Hippocampal formation (tissue), 2 donors: ENCODE data around the gene C1orf50.

ENCODE experiments used
- DNase-seq, 2 donors: peaks; one replicate each; lab custom pipeline; 2025; lab: John Stamatoyannopoulos, UW

The C1orf50 gene

DNA sequence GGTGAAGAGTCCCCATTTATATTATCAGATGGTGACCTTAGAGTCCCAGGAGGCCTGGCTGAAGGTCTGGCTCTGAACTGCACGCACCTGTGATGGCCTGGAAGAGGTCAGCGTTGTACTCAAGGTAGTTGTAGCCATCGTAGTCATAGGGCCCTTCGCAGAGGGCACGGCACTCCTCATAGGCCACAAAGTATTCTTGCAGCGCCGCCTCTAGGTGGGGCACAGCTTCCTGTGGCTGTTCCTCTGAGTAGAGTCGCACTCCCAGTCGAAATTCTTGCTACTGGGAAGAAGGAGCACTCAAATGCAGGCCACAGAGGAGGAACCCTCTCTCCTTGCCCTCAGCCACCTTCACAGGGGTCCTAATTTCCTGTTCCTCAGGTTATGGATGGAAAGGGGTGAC is 7.9 kb upstream of the C1orf50 start:
- DNase-seq, result no peak

DNA sequence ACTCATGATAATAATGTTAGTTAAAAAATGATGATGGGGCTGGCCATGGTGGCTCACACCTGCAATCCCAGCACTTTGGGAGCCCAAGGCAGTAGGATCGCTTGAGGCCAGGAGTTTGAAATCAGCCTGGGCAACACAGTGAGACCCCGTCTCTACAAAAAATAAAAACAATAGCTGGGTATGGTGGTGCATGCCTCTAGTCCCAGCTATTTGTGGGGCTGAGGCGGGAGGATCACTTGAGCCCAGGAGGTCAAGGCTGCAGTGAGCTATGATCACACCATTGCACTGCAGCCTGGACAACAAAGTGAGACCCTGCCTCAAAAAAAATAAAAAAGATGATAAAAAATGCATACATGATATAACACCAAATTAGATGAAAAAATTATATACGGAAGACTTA is 5.5 kb upstream of the C1orf50 start:
- DNase-seq, result no peak

DNA sequence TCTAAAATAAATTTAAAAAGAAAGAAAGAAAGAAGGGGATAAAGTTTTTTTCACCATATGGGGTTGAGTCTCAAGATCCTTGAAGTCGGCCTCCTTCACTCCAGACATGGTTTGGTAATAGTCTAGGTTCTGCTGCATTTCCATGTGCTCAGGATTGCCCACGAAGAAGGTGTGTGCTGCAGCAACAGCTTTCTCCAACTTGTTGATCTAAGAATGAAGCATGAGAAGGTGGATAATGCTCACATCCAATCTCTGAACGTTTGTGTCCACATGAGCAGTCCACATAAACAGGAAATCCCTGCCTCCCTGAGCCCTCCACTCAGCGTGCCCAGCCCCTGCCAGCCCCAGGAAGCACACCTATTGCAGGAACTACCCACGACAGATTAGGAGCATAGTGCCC is 4.8 kb upstream of the C1orf50 start:
- no peak for DNase-seq

DNA sequence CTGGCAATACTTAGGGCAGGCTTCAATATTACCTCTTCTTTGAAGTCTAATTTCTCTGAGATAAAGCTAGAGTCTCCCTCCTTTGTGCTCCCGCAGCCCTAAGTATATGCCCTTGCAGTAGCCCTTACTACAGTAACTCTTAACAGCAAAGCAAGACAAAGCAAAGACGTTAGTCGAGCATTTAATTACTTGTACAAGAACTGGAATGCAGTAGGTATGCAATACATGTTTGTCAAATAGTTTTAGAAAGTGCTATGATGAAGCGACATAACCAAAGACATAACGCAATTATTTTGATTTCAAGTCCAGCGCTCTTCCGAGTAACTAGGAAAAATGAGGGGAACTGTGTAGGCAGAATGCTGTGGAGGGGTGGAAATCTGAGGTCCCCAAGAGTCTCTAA is 1.8 kb upstream of the C1orf50 start:
- no peak for DNase-seq

DNA sequence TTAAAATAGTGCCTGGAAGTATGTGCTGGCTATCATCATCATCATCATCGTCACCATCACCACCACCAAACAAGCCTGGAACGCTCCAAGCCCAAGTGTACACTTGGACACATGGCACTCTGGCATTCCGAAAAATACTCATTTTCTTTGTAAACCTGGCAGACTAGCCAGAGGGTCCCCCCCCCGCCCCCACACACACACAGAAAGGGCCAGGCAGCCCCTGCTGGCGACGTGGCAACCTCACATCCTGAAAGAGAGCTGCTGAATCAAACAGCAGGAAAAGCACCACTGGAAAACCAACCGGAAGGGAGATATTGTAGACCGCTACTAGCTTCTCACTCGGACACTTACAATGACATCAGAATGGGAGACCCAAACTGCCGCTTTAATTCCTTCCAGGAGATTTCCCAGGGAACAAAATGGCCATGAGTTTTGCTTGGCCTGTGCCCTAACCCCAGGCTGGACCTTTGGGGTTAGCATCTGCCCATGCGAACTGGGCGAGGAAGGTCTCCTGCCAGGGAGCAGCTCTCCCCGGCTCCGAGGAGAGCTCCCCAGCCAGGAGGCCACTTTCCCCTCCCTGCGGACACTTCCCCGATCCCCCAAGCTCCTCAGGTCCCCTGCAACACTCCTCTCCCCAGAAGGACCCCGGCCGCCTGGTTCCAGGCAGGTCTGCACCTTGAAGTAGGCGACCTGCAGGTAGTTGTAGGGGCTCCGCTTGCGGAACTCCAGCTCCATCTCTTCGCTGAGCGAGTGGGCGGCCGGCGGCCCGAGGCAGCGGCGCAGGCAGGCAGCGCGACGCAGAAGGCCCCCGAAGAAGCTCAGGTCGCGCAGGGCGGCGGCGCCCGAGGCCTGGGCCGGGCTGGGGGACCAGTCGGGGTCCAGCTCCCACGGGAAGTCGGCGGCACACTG is 963 bp upstream of the C1orf50 start:
- DNase-seq, result no peak

DNA sequence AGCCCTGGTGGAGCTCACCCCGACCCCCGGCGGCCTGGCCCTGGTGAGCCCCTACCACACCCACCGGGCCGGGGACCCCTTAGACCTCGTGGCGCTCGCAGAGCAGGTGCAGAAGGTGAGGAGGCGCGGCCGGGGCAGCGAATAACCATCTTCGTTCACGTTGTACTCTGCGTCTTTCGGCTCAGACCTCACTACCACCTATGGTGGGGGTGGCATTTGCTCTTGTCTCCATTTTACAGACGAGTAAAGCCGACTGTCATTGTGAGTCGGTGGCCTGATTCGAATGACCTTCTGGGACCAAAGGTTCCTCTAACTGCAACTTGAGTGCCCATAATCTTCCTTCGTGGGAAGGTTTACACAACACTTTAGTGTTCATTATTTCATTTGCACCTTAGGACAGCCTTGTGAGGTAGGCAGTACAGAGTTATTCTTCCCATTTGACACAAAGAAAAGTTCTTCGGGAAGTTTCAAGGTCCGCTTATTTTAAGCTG is 506 bp downstream of the C1orf50 start:
- DNase-seq, result no peak

DNA sequence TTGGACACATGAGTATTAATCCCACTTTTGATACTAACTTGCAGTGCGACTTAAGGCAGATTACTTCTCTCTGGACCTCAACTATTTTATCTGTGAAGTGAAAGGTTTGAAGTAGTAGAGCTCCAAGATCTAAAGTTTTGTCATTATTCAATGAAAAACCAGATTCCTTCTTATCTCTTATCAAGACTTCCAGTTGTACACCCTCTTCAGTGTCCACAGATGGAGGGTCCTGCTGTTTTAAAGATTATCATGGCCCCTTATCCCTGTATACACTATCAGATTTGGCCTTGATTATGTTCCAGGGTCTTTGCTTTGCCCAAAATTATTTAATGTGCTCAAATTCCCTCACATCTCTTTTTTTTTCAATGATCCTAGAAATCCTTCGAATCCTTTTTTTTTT is 1.1 kb downstream of the C1orf50 start:
- DNase-seq, result no peak

DNA sequence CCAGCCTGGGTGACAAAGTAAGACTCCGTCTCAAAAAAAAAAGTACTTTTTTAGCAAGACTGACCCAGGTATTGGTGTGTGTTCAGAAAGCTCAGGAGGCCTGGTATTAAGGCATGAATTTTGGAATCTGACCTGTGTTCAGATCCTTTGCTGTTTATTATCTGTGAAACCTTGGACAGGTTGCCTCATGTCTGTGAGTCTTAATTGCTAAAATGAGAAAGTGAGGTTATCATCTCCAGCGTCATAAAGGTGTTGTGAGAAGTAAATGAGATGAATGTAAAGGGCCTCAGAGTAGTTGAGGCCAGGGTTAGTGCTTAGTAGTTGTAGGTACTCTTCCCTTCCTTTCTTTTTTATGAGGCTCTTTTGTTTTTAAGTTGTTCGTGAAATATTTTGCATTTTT is 2.8 kb downstream of the C1orf50 start:
- no peak for DNase-seq

DNA sequence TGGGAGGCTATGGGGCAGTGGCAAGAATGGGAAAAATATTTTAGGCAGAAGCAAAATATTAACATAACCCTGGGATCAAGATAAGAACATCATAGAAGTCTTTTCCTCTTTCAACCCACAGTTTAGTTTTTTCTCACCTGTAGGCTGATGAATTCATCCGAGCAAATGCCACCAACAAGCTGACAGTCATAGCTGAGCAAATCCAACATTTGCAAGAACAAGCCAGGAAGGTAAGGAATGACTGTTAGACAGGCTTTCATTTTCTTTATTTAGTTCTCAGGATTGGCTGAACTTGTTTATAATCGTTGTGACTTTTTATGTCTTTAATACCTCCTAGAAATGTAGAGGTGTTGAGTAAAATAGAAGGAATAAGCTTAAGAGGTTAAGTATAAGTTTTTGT is 6.4 kb downstream of the C1orf50 start:
- no peak for DNase-seq

DNA sequence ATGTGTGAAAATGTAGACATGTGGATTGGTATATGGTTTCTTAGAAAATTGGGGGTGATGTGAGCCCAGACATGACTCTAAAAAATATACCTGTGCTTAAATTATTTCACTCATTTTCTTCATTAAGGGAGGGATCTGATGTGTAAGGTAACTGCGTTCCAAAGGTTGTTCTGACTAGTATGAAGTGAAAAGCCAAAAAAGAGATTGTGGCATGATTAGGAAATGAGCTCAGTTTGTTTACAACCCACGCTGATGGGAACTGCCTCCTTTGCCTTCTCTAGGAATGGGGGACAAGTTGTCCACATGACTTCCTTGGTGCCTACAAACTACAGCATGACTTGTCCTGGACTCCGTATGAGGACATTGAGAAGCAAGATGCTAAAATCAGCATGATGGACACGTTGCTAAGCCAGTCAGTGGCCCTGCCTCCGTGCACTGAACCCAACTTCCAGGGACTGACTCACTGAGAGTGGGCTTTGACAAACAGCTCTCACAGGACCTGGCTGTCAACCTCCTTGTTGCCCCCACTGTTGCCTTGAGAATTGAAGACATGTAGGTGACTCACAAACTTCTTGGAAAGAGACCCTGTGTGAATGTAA is 8.0 kb downstream of the C1orf50 start:
- no peak for DNase-seq

DNA sequence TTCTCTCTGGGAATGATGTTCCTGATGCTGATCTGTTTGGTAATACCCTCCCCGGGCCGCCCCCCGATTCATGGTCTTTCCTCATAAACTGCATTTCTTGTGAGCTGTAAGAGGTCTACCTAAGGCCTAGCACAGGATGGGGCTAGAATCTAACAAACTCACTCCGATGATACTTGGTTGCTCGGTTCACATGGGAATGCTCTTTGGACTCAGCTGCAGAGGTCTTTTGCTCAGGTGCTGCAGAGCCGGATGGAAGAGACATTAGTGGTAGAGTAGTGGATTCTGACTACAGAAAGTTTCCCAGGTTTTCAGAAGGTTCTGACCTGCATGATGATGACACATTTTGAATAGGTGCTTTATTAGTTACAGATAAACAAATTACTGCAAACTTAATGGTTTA is 9.5 kb downstream of the C1orf50 start:
- no peak for DNase-seq

DNA sequence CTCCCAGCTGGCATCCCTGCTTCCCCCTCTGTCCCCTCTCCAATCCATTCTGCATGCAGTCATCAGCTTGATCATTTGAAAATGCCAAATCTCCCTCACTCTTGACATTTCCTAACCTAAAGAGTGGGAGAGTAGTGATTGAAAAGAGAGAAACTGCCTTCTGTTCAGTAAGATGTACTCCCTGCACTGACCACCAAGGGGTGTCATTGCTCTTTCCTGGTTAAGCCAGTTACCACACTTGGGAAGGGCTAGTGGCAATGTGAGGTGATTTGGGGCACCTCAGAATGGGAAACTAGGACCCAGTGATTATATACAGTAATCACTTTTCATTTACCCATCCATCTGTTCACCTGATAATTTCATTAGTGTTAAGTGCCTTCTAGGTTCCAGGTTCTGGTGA is 10.8 kb downstream of the C1orf50 start:
- no peak for DNase-seq

DNA sequence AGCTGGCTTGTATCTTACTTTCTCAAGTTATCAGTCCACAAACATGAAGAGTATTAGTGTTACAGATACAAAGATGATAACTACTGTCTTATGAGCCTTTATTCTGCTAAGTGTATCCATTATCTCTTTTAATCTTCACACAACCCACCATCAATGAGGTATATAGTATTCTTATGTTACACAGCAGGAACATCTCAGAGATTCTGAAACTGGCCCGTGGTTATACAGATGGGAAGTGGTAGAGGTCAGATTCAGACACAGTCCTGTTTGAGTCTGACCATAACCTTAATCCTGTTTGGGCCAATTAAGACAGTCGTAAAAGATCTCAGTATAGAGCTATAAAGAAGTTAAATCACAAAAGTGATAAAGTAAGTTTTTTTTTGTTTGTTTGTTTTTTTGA is 12.7 kb downstream of the C1orf50 start:
- DNase-seq, result no peak

DNA sequence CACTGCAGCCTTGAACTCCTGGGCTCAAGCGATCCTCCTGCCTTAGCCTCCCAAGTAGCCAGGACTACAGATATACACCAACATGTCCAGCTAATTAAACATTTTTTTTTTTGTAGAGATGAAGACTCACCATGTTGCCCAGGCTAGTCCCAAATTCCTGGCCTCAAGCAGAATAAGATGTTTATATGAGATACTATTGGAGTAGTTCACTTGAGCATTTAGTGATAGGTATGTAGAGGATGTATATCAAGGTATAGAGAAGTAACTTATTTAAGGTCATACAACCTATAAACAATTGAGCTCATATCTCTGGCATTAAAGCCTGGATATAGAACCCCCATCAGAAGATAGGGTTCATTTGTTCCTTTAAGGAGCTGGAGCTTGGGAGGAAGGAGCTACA is 13.1 kb downstream of the C1orf50 start:
- DNase-seq, result no peak

DNA sequence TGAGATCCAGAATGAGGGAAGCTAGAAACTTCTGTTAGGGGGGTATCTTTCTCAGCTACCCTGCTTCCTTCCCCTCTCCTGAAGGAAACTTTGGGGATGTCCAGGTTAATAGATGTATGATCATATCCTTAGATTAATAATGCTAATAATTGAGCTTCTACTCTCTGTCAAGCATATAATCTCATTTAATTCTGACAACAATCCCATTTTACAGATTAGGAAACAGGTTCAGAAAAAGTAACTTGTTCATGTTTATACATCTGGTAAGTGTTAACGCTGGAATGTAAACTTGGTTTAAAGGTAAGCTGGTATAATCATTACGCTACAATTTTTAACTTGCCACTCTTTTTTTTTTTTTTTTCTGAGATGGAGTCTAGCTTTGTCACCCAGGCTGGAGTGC is 16.0 kb downstream of the C1orf50 start:
- DNase-seq, result no peak

DNA sequence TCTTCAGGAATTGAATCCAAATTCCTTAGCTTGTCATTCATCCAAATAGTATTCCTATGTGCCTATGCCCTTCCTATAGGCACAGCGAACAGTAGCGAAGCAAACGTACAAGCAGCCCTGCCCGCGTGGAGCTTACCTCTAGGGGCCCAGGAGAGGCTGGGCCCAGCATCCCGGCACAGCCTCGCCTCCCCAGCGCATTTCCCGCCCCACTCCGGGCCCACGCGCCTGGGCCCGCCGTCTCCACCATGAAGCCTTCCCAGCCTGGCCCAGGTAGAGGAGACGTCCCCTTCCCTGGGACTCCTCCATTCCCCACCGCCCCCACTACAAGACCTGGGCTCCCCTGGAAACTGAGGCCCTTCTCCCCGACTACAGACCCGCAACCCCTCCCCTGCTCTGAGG is 17.5 kb downstream of the C1orf50 start:
- no peak for DNase-seq

DNA sequence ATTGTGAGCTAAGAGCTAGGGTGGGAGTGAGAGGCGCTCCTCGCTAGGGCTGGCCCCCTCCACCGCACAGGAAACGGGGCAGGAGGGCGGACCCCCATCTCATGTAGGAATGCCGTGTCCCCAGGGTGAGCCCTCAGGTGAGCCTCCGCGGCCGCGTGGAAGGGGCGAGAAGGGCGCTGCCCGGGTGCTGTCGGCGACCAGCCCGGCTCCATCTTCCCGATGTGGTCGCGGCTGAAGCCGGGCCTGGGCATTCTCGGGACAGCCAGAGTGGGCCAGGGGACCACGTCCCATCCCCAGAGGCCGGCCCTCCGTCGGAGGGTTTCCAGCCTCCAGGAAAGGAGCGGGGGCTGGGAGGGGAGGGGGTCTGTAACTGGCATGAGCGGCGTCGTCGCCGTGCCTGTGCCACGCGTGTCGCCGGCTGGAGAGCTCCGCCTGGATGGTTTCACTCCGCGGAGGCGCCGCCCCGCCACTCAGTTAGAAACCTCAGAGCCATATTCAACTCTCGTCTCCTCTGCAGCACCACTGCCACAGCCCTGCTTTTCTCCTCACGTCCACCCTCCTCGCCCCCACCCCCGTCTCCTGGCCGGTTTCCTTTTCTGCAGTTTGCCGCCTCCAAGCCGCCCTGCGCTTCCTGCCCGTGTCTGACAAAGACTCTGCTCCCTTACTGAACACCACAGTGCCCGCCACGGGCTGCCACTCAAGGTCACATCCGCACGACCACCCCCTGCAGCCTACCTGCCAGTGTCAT is 18.1 kb downstream of the C1orf50 start, which contains the start of gene TMEM269:
TMEM269 (plus strand) TSS at position 46 of the 748 bp plus-strand sequence. CDS start 4,903 bp downstream, outside the sequence.
- DNase-seq, result no peak

DNA sequence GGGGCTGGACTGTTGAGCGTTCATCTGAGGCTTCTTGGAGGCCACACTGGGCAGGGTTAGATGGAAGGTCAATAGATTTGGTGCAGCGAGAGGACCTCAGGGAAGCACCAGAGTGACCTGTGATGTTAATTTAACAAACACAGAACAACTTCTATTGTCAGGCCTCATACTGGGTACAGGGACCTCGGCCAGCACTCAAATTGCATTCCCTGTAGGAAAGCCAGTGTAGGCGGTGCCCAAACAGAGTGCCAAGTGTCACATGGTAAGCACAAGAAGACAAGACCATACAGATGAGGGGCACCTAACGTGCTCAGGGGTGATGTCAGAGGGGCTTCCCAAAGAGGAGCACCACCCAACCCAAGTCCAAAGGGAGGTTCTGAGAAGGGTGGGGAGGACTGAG is 19.0 kb downstream of the C1orf50 start:
- DNase-seq, result no peak

DNA sequence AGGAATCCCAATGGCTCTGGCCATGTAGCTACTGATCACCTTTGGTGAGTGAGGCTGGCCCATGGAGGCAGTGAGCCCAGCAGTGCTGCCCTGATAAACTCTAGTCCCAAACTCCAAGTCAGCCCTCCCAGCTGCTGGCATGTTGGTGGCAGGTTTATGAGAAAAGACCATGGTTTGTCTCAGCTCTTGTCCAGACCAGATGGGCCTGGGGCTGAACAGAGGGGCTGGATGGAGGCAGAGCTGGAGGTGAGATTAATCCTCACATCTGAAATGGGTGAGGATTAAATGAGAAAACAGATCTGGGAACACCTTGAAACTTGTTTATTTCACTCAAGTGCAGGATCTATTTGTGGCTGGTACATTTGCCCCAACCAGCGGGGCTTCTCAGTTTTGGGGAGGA is 21.0 kb downstream of the C1orf50 start:
- DNase-seq, result no peak

DNA sequence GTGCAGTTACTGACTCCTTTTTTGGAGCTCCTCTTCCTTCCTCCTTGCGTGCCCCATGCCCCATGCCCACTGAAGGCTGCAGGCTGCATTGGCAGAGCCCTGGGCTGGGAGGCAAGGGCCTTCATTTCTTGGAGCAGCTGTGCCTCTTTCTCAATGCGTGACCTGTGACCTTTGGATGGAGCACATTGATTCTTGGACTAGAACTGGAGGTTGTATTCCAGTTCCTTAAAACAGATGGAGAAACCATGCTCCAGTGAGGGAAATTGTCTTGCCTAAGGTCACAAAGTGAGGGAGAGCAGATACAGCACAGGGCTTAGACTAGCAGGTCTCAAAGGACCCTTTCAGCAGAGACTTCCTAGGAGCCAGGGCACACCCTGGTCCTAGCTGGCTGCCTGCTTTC is 26.8 kb downstream of the C1orf50 start:
- DNase-seq, result no peak

DNA sequence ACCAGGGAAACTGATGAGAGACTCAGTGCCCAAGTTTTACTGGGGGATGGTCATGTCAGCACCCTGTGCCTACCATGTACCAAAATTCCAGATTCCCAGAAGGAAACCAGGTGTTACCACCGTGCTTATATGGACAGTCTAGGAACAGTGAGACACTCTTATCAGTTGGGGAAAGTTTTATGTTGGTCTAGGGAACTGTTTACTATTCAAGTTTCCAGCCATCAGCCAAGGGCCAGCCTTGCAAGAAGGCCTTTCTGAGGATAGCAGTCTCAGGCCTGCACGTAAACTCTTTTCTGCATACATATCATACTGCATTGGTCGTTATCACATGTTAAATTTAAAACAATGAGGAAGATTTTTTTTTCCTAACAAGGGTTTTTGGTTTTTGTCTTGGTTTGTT is 30.4 kb downstream of the C1orf50 start:
- no peak for DNase-seq

DNA sequence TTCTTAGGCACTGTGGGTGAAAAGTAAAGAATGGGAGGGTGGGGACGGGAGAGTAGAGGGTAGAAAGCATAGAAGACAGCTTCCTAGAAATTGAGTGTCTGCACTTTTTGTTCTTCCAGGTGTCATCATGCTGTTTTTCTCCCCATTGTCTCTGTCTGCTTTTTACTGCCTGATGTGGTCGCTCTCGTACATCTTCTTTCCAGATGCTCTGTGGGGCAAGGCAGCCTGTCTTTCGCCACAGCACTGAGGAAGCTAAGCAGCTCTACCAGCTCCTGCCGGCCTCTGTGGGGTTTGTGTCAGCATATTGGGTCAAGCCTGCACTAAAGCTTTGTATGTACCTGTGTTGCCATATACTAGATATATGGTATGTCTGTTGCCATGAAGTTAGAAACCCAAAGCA is 30.9 kb downstream of the C1orf50 start:
- DNase-seq, result no peak
